Activated naive CD8-positive, alpha-beta T cell treated with anti-CD3 and anti-CD28 coated beads, Interleukin-2, amount 10 ng/mL, durations not matched to agents 7 days and 5 days (primary cell): ENCODE measurements around the gene CDK11B. TPM values are rescaled to one million over a fixed set of nuclear protein-coding genes. Genes with fewer than 3 reads are reported as not detected.
"Not testable (repeated sequence)": the region's sequence is repeated elsewhere in the genome, so short reads cannot be mapped to it uniquely, and the experiment has no call there.

Source experiments
- ATAC-seq: fragments of 150-1000 bp; cut with Tn5 transposase; one replicate; pipeline ENCODE4 v1.10.0; 2021; ENCODE audit warnings: low read depth, moderate library complexity
- POLR2A ChIA-PET: fragments of 350-600 bp; sonication (Branson Sonifier 250); formaldehyde crosslinking; loops from one replicate; lab custom pipeline; 2021; ENCODE audit warnings: antibody characterized with exemption; lab: Charles Lee
- DNase-seq: peaks from one replicate; pipeline ENCODE4 v3.0.0; 2021
- H3K27ac Mint-ChIP-seq: one replicate; pipeline ENCODE4 v1.8.0; 2022; ENCODE audit warnings: mild to moderate bottlenecking, mixed read lengths
- H3K27me3 Mint-ChIP-seq: one replicate; pipeline ENCODE4 v1.8.0; 2022; ENCODE audit warnings: mild to moderate bottlenecking, moderate library complexity, mixed read lengths
- H3K36me3 Mint-ChIP-seq: one replicate; pipeline ENCODE4 v1.8.0; 2021; ENCODE audit warnings: mild to moderate bottlenecking, mixed read lengths
- H3K4me1 Mint-ChIP-seq: one replicate; pipeline ENCODE4 v1.8.0; 2021; ENCODE audit warnings: mixed read lengths
- H3K4me3 Mint-ChIP-seq: one replicate; pipeline ENCODE4 v1.8.0; 2022; ENCODE audit warnings: mild to moderate bottlenecking, moderate library complexity, mixed read lengths
- H3K9me3 Mint-ChIP-seq: one replicate; pipeline ENCODE4 v1.8.0; 2021; ENCODE audit warnings: mixed read lengths
- total RNA-seq, 2 experiments: library from RNA; stranded (reverse); gene quantifications; one replicate each; pipeline ENCODE4 v1.2.3, GENCODE V29; 2021

CDK11B gene
- total RNA-seq, 2 experiments from 2014 or later = 40.8 to 42.3 TPM

- ATAC-seq (no peak), DNase-seq (peak; percentile 32)
- no peaks in the 10 kb centered on the region for H3K9me3 Mint-ChIP-seq
- peaks cover 9% of the 10 kb centered on the region for H3K27me3 Mint-ChIP-seq
- H3K4me3 Mint-ChIP-seq = no peak overlapping the region
- peaks cover 4% of the 10 kb centered on the region for H3K4me1 Mint-ChIP-seq
- POLR2A ChIA-PET = interaction anchor here (1.1 to 2.1 kb wide), 2 partner anchors 16 to 18 kb away, joined by 3 to 8 read pairs; no protein-coding TSS in a partner anchor
- no peak overlapping the region for H3K27ac Mint-ChIP-seq
- no peaks in the 10 kb centered on the region for H3K36me3 Mint-ChIP-seq
Measured at GRCh38 chr1:1598051-1598719, 60.6 kb downstream of the CDK11B start.

DNA sequence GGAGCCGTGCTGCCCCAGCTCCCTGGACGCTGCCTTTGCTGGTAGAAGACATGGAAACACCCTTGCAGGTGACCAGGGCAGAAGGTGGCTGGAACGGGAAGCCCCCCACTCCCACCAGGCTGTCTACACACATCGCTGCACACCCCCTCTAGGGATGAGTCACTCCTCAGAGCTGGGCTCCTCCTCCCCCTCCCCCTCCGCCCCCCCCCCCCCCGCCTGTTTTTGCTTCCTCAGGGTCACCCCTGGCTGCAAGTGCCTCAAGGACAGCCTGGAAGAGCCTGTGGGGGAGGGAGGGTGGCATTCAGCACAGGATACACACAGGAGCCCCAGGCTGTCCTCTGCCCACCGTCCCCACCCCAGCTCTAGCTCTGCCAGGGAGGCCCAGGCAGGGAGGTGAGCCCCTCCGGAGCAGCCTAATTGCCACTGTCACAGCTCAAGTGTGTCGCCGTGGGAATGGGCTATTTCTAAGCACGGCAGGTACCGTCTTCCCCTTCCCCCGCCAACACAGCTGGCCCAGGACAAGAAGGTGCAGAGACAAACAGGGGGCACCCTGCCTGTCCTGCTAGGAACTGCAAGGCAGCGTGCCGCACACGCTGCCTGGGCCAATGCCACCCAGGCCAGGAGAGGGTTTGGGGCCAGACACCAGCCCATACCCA is 61.4 kb downstream of the CDK11B start:
- no peak overlapping the region for H3K4me3 Mint-ChIP-seq
- ATAC-seq (no peak), DNase-seq (peak; percentile 38)
- H3K9me3 Mint-ChIP-seq = no peaks in the 10 kb centered on the region
- peaks cover 9% of the 10 kb centered on the region for H3K27me3 Mint-ChIP-seq
- H3K4me1 Mint-ChIP-seq = peaks cover 4% of the 10 kb centered on the region
- POLR2A ChIA-PET = interaction anchor here (0.6 to 2.1 kb wide), 4 partner anchors 10 to 45 kb away, joined by 3 to 8 read pairs (median 6); no protein-coding TSS in a partner anchor
- H3K36me3 Mint-ChIP-seq = no peaks in the 10 kb centered on the region
- no peak overlapping the region for H3K27ac Mint-ChIP-seq

GRCh38 chr1:1596493-1597274 is 62.1 kb downstream of the CDK11B start:
- POLR2A ChIA-PET = interaction anchor here (0.6 to 2.1 kb wide), 3 partner anchors 11 to 44 kb away, joined by 4 to 8 read pairs (median 7); no protein-coding TSS in a partner anchor
- H3K27me3 Mint-ChIP-seq = peaks cover 9% of the 10 kb centered on the region
- no peak overlapping the region for H3K4me3 Mint-ChIP-seq
- H3K36me3 Mint-ChIP-seq = no peaks in the 10 kb centered on the region
- DNase-seq (peak; percentile 39), ATAC-seq (no peak)
- no peaks in the 10 kb centered on the region for H3K9me3 Mint-ChIP-seq
- peaks cover 4% of the 10 kb centered on the region for H3K4me1 Mint-ChIP-seq
- no peak overlapping the region for H3K27ac Mint-ChIP-seq

GRCh38 chr1:1595341-1595740 is 63.5 kb downstream of the CDK11B start:
- H3K4me3 Mint-ChIP-seq, H3K9me3 Mint-ChIP-seq, ATAC-seq, H3K27ac Mint-ChIP-seq, POLR2A ChIA-PET, DNase-seq, H3K27me3 Mint-ChIP-seq, H3K36me3 Mint-ChIP-seq, H3K4me1 Mint-ChIP-seq: not testable (repeated sequence)

- POLR2A ChIA-PET = no interaction called here
- Mint-ChIP-seq H3K36me3 (no peaks in the 10 kb centered on the region), H3K27ac (no peak overlapping the region), H3K4me1 (peaks cover 4% of the 10 kb centered on the region), H3K9me3 (no peaks in the 10 kb centered on the region), H3K4me3 (no peak overlapping the region), H3K27me3 (peaks cover 6% of the 10 kb centered on the region)
- ATAC-seq (no peak), DNase-seq (no peak)
Measured at GRCh38 chr1:1594602-1595260, 64.1 kb downstream of the CDK11B start.

DNA sequence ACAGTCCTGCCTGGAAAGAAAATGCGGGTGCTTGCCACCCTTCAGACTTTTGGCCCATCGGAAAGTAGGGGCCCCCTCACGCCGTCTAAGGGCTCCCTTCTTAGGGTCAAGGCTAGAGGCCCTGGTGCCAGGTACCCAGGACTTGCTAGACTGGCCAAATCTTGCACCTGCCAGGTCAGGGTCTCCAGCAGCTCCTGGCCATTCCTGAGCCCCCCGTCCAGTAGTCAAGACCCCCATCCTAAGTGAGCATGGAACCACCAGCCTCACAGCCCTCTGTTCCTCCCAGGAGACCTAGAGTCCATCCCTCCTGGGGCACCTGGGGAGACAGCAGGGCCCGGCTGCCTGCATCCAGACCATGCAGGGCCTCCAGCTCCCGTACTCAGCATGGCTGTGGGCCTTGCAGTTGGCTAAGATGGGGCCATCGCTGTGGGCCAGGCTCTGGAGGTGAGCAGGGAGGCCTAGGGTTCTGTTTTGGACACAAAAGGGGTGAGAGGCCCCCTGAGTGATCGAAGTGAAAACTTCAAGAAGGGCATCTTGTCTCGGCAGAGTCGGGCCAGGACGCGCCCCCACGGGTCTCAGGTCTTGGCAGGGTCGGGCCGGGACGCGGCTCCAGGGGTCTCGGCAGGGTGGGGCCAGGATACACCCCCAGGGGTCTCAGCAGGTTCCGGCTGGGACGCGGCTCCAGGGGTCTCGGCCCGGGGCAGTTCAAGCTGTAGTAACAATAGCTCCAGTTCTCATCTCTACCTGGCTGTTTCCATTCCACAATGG is 64.8 kb downstream of the CDK11B start:
- POLR2A ChIA-PET = no interaction called here
- H3K4me1 Mint-ChIP-seq = peaks cover 3% of the 10 kb centered on the region
- H3K4me3 Mint-ChIP-seq = no peak overlapping the region
- ATAC-seq = no peak
- no peak overlapping the region for H3K27ac Mint-ChIP-seq
- no peaks in the 10 kb centered on the region for H3K36me3 Mint-ChIP-seq
- no peaks in the 10 kb centered on the region for H3K9me3 Mint-ChIP-seq
- peaks cover 6% of the 10 kb centered on the region for H3K27me3 Mint-ChIP-seq
- no peak for DNase-seq

- Mint-ChIP-seq H3K4me3 (no peak overlapping the region), H3K36me3 (no peaks in the 10 kb centered on the region), H3K27ac (no peak overlapping the region), H3K27me3 (peaks cover 2% of the 10 kb centered on the region), H3K9me3 (no peaks in the 10 kb centered on the region), H3K4me1 (no peaks in the 10 kb centered on the region)
- DNase-seq (no peak), ATAC-seq (no peak)
- POLR2A ChIA-PET = no interaction called here
Measured at GRCh38 chr1:1591452-1591851, 67.4 kb downstream of the CDK11B start.

Other genes starting within 250 kb of the CDK11B start
- gene ANKRD65, start 237.7 kb downstream of the CDK11B start, total RNA-seq = not detected
- gene VWA1, start 223.3 kb downstream of the CDK11B start, total RNA-seq = under 1 TPM; 0.36 to 0.85 TPM
- gene ATAD3C, start 209.3 kb downstream of the CDK11B start, total RNA-seq = 1 to 10 TPM; 1.0 to 1.7 TPM
- 10 to 100 TPM; 35.2 to 37.9 TPM for gene ATAD3B, start 187.2 kb downstream of the CDK11B start, total RNA-seq
- gene ATAD3A, start 146.8 kb downstream of the CDK11B start, total RNA-seq = 10 to 100 TPM; 32.6 to 33.6 TPM
- gene TMEM240, start 118.4 kb downstream of the CDK11B start, total RNA-seq = 1 to 10 TPM; 1.2 to 1.9 TPM
- gene SSU72, start 84.1 kb downstream of the CDK11B start, total RNA-seq = 100 to 1,000 TPM; 118 TPM
- 1 to 10 TPM; 4.4 to 4.6 TPM for gene FNDC10, start 58.9 kb downstream of the CDK11B start, total RNA-seq
- gene MIB2, start 43.5 kb downstream of the CDK11B start, total RNA-seq = 10 to 100 TPM; 72.6 to 75.2 TPM
- gene MMP23B, start 26.8 kb downstream of the CDK11B start, total RNA-seq = 1 to 10 TPM; 5.2 to 6.7 TPM
- 10 to 100 TPM; 75.3 to 77.0 TPM for gene SLC35E2B, start 33.8 kb upstream of the CDK11B start, total RNA-seq
- gene CDK11A, start 65.4 kb upstream of the CDK11B start, total RNA-seq = 100 to 1,000 TPM; 104 to 106 TPM
- 10 to 100 TPM; 69.7 to 74.3 TPM for gene NADK, start 119.5 kb upstream of the CDK11B start, total RNA-seq
- gene GNB1, start 232.1 kb upstream of the CDK11B start, total RNA-seq = 100 to 1,000 TPM; 353 to 372 TPM